ENCODE results near the gene MGARP.

The MGARP gene

DNA sequence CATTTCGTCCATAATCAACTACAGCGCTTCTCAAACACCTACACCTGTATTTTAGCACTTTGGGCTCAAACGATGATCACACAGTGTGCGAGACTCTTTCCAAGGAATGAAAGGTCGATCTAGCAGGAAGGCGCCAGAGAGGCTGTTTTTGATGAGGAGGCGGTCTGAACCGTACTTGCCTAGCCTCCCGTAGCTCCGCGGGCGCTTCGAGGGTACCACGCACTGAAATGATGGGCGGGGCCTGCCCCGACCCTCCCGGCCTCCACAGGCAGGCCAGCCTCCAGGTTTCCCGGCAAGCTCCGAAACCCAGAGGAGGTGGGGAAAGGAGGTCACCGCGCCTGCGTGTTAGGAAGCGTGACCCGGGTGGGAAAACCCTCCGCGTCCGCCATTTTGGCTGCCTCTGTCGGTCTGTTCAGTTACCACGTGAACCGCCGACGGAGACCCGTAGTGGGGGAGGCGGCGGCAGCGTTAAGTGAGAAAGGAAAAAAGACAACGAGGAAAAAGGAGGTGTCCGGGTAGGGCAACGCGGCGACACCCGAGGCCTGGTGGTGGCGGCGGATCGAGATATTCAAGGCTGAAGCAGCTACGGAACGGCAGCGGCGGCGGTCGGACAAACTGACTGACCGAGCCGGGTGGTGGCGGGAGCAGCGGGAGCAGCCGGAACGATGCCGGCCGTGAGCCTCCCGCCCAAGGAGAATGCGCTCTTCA, 21.2 kb upstream of the MGARP start, which contains the start of gene NAA15:
NAA15 (plus strand) TSS at position 393 of the 708 bp plus-strand sequence; CDS start at position 666, 273 bp downstream.
- Histone ChIP-seq H2AFZ (ENCODE audit: low read depth, low read length) (peak within 1 kb of the TSS; percentile 87), H3K27me3 (ENCODE audit: insufficient read depth, low read length, poor library complexity) (no peaks in the 10 kb centered on the region), H3K36me3 (ENCODE audit: insufficient read depth, low read length) (peaks cover 27% of the 10 kb centered on the region), H3K9me3 (ENCODE audit: insufficient read depth, low read length, severe bottlenecking) (no peaks in the 10 kb centered on the region), H3K4me2 (ENCODE audit: insufficient read depth, low read length) (peak within 1 kb of the TSS; percentile 66), H3K79me2 (ENCODE audit: insufficient read depth, low read length) (peaks cover 58% of the 10 kb centered on the region), H3K4me1 (ENCODE audit: insufficient read depth, low read length) (peaks cover 57% of the 10 kb centered on the region), H3K27ac (ENCODE audit: low read length) (peak within 1 kb of the TSS; percentile 88), H4K20me1 (ENCODE audit: insufficient read depth, low read length) (peaks cover 43% of the 10 kb centered on the region), H3K9ac (ENCODE audit: low read depth, low read length) (peak within 1 kb of the TSS; percentile 91), H3K4me3 (ENCODE audit: low read depth in 1 of 2, low read length in 2 of 2) (peak within 1 kb of the TSS; percentile 89 to 90)
- ATAC-seq (ENCODE audit: insufficient read depth, low read depth) (peak; percentile 93), DNase-seq (peak; percentile 99)
- TF ChIP-seq, protein P1, sequence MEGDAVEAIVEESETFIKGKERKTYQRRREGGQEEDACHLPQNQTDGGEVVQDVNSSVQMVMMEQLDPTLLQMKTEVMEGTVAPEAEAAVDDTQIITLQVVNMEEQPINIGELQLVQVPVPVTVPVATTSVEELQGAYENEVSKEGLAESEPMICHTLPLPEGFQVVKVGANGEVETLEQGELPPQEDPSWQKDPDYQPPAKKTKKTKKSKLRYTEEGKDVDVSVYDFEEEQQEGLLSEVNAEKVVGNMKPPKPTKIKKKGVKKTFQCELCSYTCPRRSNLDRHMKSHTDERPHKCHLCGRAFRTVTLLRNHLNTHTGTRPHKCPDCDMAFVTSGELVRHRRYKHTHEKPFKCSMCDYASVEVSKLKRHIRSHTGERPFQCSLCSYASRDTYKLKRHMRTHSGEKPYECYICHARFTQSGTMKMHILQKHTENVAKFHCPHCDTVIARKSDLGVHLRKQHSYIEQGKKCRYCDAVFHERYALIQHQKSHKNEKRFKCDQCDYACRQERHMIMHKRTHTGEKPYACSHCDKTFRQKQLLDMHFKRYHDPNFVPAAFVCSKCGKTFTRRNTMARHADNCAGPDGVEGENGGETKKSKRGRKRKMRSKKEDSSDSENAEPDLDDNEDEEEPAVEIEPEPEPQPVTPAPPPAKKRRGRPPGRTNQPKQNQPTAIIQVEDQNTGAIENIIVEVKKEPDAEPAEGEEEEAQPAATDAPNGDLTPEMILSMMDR (IDR thresholded peaks at IDR 0.05; ENCODE audit: borderline replicate concordance, extremely low read depth, low read length, poor library complexity, severe bottlenecking), result peak; percentile 6
- no peak for TF ChIP-seq EZH2 (IDR thresholded peaks at IDR 0.05; ENCODE audit: borderline replicate concordance, low read depth, low read length, severe bottlenecking)

GRCh38 chr4:139300431-139301112, 20.5 kb upstream of the MGARP start:
- peak overlapping the region; percentile 85 for H2AFZ ChIP-seq (ENCODE audit: low read depth, low read length)
- peak overlapping the region; percentile 41 to 90 for H3K4me3 ChIP-seq (ENCODE audit: low read depth in 1 of 2, low read length in 2 of 2)
- no peaks in the 10 kb centered on the region for H3K9me3 ChIP-seq (ENCODE audit: insufficient read depth, low read length, severe bottlenecking)
- ATAC-seq (ENCODE audit: insufficient read depth, low read depth) (peak; percentile 4; the same call in 2 of the 3 replicates), DNase-seq (peak; percentile 16)
- peak overlapping the region; percentile 91 for H3K9ac ChIP-seq (ENCODE audit: low read depth, low read length)
- H3K79me2 ChIP-seq (ENCODE audit: insufficient read depth, low read length), result peaks cover 52% of the 10 kb centered on the region
- peaks cover 61% of the 10 kb centered on the region for H3K4me1 ChIP-seq (ENCODE audit: insufficient read depth, low read length)
- H4K20me1 ChIP-seq (ENCODE audit: insufficient read depth, low read length), result peaks cover 38% of the 10 kb centered on the region
- H3K27me3 ChIP-seq (ENCODE audit: insufficient read depth, low read length, poor library complexity), result no peaks in the 10 kb centered on the region
- peak overlapping the region; percentile 78 for H3K27ac ChIP-seq (ENCODE audit: low read length)
- H3K4me2 ChIP-seq (ENCODE audit: insufficient read depth, low read length), result peak overlapping the region; percentile 66
- TF ChIP-seq, protein P1 (IDR thresholded peaks at IDR 0.05; ENCODE audit: borderline replicate concordance, extremely low read depth, low read length, poor library complexity, severe bottlenecking), result no peak
- TF ChIP-seq EZH2 (IDR thresholded peaks at IDR 0.05; ENCODE audit: borderline replicate concordance, low read depth, low read length, severe bottlenecking), result no peak
- H3K36me3 ChIP-seq (ENCODE audit: insufficient read depth, low read length), result peaks cover 25% of the 10 kb centered on the region

- Histone ChIP-seq H3K9me3 (ENCODE audit: insufficient read depth, low read length, severe bottlenecking) (no peaks in the 10 kb centered on the region), H3K9ac (ENCODE audit: low read depth, low read length) (peak overlapping the region; percentile 91), H3K36me3 (ENCODE audit: insufficient read depth, low read length) (peaks cover 19% of the 10 kb centered on the region), H2AFZ (ENCODE audit: low read depth, low read length) (no peak overlapping the region), H3K4me3 (ENCODE audit: low read depth in 1 of 2, low read length in 2 of 2) (no peak overlapping the region), H3K27me3 (ENCODE audit: insufficient read depth, low read length, poor library complexity) (no peaks in the 10 kb centered on the region), H4K20me1 (ENCODE audit: insufficient read depth, low read length) (peaks cover 28% of the 10 kb centered on the region), H3K4me1 (ENCODE audit: insufficient read depth, low read length) (peaks cover 56% of the 10 kb centered on the region), H3K79me2 (ENCODE audit: insufficient read depth, low read length) (peaks cover 52% of the 10 kb centered on the region), H3K4me2 (ENCODE audit: insufficient read depth, low read length) (peak overlapping the region; percentile 66), H3K27ac (ENCODE audit: low read length) (no peak overlapping the region; the same call in 1 of the 2 replicates)
- DNase-seq (no peak), ATAC-seq (ENCODE audit: insufficient read depth, low read depth) (no peak)
- TF ChIP-seq EZH2 (IDR thresholded peaks at IDR 0.05; ENCODE audit: borderline replicate concordance, low read depth, low read length, severe bottlenecking), result no peak
- TF ChIP-seq, protein P1 (IDR thresholded peaks at IDR 0.05; ENCODE audit: borderline replicate concordance, extremely low read depth, low read length, poor library complexity, severe bottlenecking), result no peak
Observed at GRCh38 chr4:139299536-139299935, 19.5 kb upstream of the MGARP start.
